Measurements from ENCODE around the gene NTF3.

NTF3 gene

GRCh38 chr12:5511256-5511643 lies 79.3 kb downstream of the NTF3 start:
- no peak for DNase-seq (ENCODE audit: low spot score)

GRCh38 chr12:5511644-5512600 lies 80.0 kb downstream of the NTF3 start:
- no peak for DNase-seq (ENCODE audit: low spot score)

GRCh38 chr12:5512601-5512970 lies 80.7 kb downstream of the NTF3 start:
- DNase-seq (ENCODE audit: low spot score), result no peak

GRCh38 chr12:5513406-5513805 lies 81.5 kb downstream of the NTF3 start:
- no peak for DNase-seq (ENCODE audit: low spot score)

- DNase-seq (ENCODE audit: low spot score), result no peak
These were observed 82.1 kb downstream of the NTF3 start for GRCh38 chr12:5514016-5514415.

- no peak for DNase-seq (ENCODE audit: low spot score)
These were observed 82.6 kb downstream of the NTF3 start for GRCh38 chr12:5514545-5514944.

GRCh38 chr12:5515458-5515857 lies 83.5 kb downstream of the NTF3 start:
- DNase-seq (ENCODE audit: low spot score), result no peak

- no peak for DNase-seq (ENCODE audit: low spot score)
These were observed 84.7 kb downstream of the NTF3 start for GRCh38 chr12:5516371-5517241.

GRCh38 chr12:5518584-5519365 lies 86.9 kb downstream of the NTF3 start:
- no peak for DNase-seq (ENCODE audit: low spot score)

GRCh38 chr12:5520037-5520436 lies 88.1 kb downstream of the NTF3 start:
- DNase-seq (ENCODE audit: low spot score), result no peak

- no peak for DNase-seq (ENCODE audit: low spot score)
These were observed 88.9 kb downstream of the NTF3 start for GRCh38 chr12:5520831-5521230.

- DNase-seq (ENCODE audit: low spot score), result no peak
These were observed 89.8 kb downstream of the NTF3 start for GRCh38 chr12:5521456-5522325.

- DNase-seq (ENCODE audit: low spot score), result no peak
These were observed 90.8 kb downstream of the NTF3 start for GRCh38 chr12:5522432-5523335.

- DNase-seq (ENCODE audit: low spot score), result no peak
These were observed 91.6 kb downstream of the NTF3 start for GRCh38 chr12:5523396-5524115.

- no peak for DNase-seq (ENCODE audit: low spot score)
These were observed 92.3 kb downstream of the NTF3 start for GRCh38 chr12:5524116-5524768.

- DNase-seq (ENCODE audit: low spot score), result no peak
These were observed 93.0 kb downstream of the NTF3 start for GRCh38 chr12:5524769-5525436.

- no peak for DNase-seq (ENCODE audit: low spot score)
These were observed 94.0 kb downstream of the NTF3 start for GRCh38 chr12:5525783-5526367.

GRCh38 chr12:5533368-5533767 lies 101.5 kb downstream of the NTF3 start:
- DNase-seq (ENCODE audit: low spot score), result no peak

Data from HuH-7.5 (cell line).